H1 (cell line): ENCODE results near the gene FAM168B. TPM values are rescaled to one million over a fixed set of nuclear protein-coding genes. Genes with fewer than 3 reads are reported as not detected.

ENCODE experiments used
- ATF3 ChIP-seq: IDR thresholded peaks from 2 replicates; pipeline ENCODE4 v1.6.1; 2011; ENCODE audit warnings: low read depth, mild to moderate bottlenecking, low read length; ENCODE audit not compliant: insufficient read depth
- HDAC2 ChIP-seq, 2 experiments: fragments of 300-600 bp in 1 of 2; sonication (generic) in 1 of 2; IDR thresholded peaks; 2 replicates each; pipeline ENCODE4 v1.6.1; 2011 to 2012; ENCODE audit warnings: low read depth in 2 of 2, low read length in 2 of 2, mild to moderate bottlenecking in 2 of 2, moderate library complexity in 2 of 2, borderline replicate concordance in 1 of 2, inconsistent platforms in 1 of 2
- JUND ChIP-seq: IDR thresholded peaks from 2 replicates; pipeline ENCODE4 v1.6.1; 2011; ENCODE audit warnings: mild to moderate bottlenecking, improper control_type of control experiment, low read length
- RFX5 ChIP-seq: IDR thresholded peaks from 2 replicates; pipeline ENCODE4 v1.6.1; 2011; ENCODE audit warnings: low read depth, low read length, improper control_type of control experiment, borderline replicate concordance
- SP2 ChIP-seq: IDR thresholded peaks from 2 replicates; pipeline ENCODE4 v1.6.1; 2012; ENCODE audit warnings: mild to moderate bottlenecking, low read length, inconsistent platforms
- SP4 ChIP-seq: IDR thresholded peaks from 2 replicates; pipeline ENCODE4 v1.6.1; 2012; ENCODE audit warnings: low read length, inconsistent platforms
- SRF ChIP-seq: IDR thresholded peaks from 2 replicates; pipeline ENCODE4 v1.6.1; 2011; ENCODE audit warnings: mild to moderate bottlenecking, low read depth, low read length, moderate library complexity
- TAF1 ChIP-seq: IDR thresholded peaks from 2 replicates; pipeline ENCODE4 v1.6.1; 2011; ENCODE audit warnings: mild to moderate bottlenecking, low read depth, low read length
- TCF12 ChIP-seq: IDR thresholded peaks from 2 replicates; pipeline ENCODE4 v1.6.1; 2011; ENCODE audit warnings: low read depth, mild to moderate bottlenecking, low read length
- polyA plus RNA-seq, 7 experiments: library from polyadenylated mRNA; depleted of rRNA in 3 of 7; stranded (reverse) in 5 of 7; unstranded in 2 of 7; fragments of >200 nt in 5 of 7; fragments of 200-250 nt in 2 of 7; gene quantifications; 1 replicate in 5 of 7; 2 replicates in 1 of 7; 4 replicates in 1 of 7; pipeline versions ENCODE4 v1.2.1 to v1.2.3, GENCODE V29; 2011 to 2013; ENCODE audit warnings: missing spikeins in 2 of 7, mixed read lengths in 2 of 7
- total RNA-seq: library from RNA; stranded (reverse); fragmentation: NEBNext Ultra II Directional; extraction: Animal tissue kit (Norgen Biotek cat#: 25700); gene quantifications from 2 replicates; pipeline ENCODE4 v1.2.1, GENCODE V29; 2021
- TF ChIP-seq, protein P1 (sequence below): fragments of 300-600 bp; sonication (generic); IDR thresholded peaks from 2 replicates; pipeline ENCODE4 v1.7.1; 2012; ENCODE audit warnings: low read length, moderate library complexity, mild to moderate bottlenecking, inconsistent platforms; ENCODE audit not compliant: insufficient replicate concordance

FAM168B gene
- total and polyA plus RNA-seq, 2 of the 8 experiments (the other 6 are each of a cell fraction or from before 2014, with no cell fraction given), result 61.9 to 123 TPM

DNA sequence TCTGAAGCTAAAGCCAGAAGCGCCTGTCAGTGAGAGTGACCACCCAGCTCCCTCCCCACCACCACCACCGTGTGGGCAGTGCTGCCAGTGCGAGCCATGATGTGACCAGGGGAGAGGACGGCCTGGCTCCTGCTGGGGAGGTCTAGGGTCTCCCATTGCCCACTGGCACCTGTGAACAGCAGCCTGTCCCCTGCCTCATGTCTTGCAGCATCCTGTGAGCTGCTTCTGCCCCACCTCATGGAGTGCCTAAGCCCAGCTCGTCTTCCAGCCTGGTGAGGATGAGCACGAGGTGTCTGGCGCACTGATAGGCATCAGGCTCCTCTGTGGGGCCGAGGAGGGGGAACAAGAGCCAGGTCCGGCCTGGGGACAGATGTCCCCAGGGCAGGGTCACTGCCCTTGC is 61.4 kb downstream of the FAM168B start (continued):
- TF ChIP-seq, protein P1, sequence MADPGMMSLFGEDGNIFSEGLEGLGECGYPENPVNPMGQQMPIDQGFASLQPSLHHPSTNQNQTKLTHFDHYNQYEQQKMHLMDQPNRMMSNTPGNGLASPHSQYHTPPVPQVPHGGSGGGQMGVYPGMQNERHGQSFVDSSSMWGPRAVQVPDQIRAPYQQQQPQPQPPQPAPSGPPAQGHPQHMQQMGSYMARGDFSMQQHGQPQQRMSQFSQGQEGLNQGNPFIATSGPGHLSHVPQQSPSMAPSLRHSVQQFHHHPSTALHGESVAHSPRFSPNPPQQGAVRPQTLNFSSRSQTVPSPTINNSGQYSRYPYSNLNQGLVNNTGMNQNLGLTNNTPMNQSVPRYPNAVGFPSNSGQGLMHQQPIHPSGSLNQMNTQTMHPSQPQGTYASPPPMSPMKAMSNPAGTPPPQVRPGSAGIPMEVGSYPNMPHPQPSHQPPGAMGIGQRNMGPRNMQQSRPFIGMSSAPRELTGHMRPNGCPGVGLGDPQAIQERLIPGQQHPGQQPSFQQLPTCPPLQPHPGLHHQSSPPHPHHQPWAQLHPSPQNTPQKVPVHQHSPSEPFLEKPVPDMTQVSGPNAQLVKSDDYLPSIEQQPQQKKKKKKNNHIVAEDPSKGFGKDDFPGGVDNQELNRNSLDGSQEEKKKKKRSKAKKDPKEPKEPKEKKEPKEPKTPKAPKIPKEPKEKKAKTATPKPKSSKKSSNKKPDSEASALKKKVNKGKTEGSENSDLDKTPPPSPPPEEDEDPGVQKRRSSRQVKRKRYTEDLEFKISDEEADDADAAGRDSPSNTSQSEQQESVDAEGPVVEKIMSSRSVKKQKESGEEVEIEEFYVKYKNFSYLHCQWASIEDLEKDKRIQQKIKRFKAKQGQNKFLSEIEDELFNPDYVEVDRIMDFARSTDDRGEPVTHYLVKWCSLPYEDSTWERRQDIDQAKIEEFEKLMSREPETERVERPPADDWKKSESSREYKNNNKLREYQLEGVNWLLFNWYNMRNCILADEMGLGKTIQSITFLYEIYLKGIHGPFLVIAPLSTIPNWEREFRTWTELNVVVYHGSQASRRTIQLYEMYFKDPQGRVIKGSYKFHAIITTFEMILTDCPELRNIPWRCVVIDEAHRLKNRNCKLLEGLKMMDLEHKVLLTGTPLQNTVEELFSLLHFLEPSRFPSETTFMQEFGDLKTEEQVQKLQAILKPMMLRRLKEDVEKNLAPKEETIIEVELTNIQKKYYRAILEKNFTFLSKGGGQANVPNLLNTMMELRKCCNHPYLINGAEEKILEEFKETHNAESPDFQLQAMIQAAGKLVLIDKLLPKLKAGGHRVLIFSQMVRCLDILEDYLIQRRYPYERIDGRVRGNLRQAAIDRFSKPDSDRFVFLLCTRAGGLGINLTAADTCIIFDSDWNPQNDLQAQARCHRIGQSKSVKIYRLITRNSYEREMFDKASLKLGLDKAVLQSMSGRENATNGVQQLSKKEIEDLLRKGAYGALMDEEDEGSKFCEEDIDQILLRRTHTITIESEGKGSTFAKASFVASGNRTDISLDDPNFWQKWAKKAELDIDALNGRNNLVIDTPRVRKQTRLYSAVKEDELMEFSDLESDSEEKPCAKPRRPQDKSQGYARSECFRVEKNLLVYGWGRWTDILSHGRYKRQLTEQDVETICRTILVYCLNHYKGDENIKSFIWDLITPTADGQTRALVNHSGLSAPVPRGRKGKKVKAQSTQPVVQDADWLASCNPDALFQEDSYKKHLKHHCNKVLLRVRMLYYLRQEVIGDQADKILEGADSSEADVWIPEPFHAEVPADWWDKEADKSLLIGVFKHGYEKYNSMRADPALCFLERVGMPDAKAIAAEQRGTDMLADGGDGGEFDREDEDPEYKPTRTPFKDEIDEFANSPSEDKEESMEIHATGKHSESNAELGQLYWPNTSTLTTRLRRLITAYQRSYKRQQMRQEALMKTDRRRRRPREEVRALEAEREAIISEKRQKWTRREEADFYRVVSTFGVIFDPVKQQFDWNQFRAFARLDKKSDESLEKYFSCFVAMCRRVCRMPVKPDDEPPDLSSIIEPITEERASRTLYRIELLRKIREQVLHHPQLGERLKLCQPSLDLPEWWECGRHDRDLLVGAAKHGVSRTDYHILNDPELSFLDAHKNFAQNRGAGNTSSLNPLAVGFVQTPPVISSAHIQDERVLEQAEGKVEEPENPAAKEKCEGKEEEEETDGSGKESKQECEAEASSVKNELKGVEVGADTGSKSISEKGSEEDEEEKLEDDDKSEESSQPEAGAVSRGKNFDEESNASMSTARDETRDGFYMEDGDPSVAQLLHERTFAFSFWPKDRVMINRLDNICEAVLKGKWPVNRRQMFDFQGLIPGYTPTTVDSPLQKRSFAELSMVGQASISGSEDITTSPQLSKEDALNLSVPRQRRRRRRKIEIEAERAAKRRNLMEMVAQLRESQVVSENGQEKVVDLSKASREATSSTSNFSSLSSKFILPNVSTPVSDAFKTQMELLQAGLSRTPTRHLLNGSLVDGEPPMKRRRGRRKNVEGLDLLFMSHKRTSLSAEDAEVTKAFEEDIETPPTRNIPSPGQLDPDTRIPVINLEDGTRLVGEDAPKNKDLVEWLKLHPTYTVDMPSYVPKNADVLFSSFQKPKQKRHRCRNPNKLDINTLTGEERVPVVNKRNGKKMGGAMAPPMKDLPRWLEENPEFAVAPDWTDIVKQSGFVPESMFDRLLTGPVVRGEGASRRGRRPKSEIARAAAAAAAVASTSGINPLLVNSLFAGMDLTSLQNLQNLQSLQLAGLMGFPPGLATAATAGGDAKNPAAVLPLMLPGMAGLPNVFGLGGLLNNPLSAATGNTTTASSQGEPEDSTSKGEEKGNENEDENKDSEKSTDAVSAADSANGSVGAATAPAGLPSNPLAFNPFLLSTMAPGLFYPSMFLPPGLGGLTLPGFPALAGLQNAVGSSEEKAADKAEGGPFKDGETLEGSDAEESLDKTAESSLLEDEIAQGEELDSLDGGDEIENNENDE, result no peak
- TF ChIP-seq ATF3, result no peak
- no peak for TF ChIP-seq SRF
- TF ChIP-seq TAF1, result no peak
- no peak for TF ChIP-seq HDAC2 (IDR thresholded peaks at IDR 0.05; ENCODE audit: borderline replicate concordance in 1 of 2, low read depth in 2 of 2, low read length in 2 of 2)
- no peak for TF ChIP-seq JUND
- no peak for TF ChIP-seq RFX5
- TF ChIP-seq TCF12, result no peak
- no peak for TF ChIP-seq SP2
- TF ChIP-seq SP4, result no peak
